GM19372 (cell line): Measurements from ENCODE around the gene CD55.

Experiments
- ATAC-seq: cut with Tn5 transposase; IDR thresholded peaks from one replicate; pipeline ENCODE4 v1.9.1; 2021; ENCODE audit warnings: mild to moderate bottlenecking, low read depth, moderate library complexity; ENCODE audit not compliant: unreplicated experiment

The CD55 gene, protein sequence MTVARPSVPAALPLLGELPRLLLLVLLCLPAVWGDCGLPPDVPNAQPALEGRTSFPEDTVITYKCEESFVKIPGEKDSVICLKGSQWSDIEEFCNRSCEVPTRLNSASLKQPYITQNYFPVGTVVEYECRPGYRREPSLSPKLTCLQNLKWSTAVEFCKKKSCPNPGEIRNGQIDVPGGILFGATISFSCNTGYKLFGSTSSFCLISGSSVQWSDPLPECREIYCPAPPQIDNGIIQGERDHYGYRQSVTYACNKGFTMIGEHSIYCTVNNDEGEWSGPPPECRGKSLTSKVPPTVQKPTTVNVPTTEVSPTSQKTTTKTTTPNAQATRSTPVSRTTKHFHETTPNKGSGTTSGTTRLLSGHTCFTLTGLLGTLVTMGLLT

DNA sequence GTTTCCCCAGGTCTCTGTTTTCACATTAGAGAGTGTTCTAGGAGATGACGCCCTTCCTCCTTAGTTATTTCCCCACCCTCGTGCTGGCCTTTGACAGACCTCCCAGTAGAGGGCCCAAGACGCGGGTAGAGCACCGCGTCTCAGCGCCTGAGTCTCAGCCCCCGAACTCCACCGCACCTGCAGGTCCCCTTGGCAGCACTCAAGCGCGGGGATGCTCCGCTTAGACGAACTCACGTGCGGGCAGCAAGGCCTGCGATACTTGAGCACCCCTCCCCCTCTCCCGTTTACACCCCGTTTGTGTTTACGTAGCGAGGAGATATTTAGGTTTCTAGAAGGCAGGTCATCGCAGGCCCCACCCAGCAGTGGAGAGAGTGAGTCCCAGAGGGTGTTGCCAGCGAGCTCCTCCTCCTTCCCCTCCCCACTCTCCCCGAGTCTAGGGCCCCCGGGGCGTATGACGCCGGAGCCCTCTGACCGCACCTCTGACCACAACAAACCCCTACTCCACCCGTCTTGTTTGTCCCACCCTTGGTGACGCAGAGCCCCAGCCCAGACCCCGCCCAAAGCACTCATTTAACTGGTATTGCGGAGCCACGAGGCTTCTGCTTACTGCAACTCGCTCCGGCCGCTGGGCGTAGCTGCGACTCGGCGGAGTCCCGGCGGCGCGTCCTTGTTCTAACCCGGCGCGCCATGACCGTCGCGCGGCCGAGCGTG lies at the start of gene CD55:
TSS of gene CD55 (plus strand) at position 600 of the 711 bp plus-strand sequence. CDS start at position 688, 88 bp downstream.
- ATAC-seq = peak; percentile 92

DNA sequence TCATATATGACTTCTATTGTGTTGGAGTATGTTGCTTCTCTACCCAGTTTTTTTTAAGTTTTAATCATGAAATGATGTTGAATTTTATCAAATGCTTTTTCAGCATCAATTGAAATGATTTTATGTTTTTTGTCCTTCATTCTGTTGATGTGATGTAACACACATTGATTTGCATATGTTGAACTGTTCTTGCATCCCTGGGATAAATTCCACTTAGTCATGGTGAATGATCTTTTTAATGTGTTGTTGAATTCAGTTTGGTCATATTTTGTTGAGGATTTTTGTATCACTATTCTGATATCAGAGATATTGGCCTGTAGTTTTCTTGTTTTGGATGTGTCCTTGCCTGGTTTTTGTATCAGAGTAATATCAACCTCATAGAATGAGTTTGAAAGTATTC lies 46.6 kb upstream of the CD55 start:
- ATAC-seq = no peak

DNA sequence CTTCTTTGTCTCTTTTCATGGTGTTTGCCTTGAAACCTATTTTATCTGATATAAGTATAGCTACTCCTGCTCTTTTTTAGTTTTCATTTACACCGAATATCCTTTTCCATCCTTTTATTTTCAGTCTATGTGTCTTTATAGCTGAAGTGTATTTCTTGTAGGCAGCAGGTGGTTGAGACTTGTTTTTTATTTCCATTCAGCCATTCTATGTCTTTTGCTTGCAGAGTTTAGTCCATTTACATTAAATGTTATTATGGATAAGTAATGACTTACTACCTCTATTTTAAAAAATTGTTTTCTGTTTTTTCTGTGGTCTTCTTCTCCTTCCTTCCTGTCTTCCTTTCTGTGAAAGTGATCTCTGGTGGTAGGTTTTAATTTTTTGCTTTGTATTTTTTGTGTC lies 45.0 kb upstream of the CD55 start:
- ATAC-seq = no peak

DNA sequence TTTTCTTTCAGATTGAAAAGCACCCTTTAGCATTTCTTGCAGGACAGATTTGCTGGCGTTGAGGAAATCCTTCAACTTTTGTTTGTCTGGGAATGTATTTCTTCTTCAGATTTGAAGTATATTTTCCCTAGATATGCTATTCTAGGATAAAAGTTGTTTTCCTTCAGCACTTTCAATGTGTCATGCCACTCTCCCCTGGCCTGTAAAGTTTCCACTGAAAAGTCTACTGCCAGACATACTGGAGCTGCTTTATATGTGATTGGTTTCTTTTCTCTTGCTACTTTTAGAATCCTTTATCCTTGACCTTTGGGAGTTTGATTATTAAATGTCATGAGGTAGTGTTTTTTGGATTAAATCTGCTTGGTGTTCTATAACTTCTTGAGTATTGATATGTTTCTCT lies 44.2 kb upstream of the CD55 start:
- no peak for ATAC-seq

DNA sequence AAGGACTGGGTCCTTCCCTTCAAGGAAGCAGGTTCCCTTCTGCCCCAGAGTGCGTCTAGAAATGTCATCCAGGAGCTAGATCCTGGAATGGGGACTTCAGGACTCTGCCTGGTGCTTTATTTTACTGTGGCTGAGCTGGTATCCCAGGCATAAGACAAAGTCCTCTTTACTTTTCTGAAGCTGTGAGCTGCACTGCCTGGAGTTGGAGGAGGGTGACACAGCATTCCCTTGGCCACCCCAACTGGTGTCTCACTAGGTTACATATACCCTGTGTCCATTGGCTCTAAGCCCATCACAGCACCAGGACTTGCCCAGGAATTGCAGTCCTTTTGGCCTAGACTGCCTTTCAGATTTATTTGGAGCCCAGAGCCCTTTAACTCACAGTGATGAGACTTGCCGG lies 41.8 kb upstream of the CD55 start:
- ATAC-seq = no peak

DNA sequence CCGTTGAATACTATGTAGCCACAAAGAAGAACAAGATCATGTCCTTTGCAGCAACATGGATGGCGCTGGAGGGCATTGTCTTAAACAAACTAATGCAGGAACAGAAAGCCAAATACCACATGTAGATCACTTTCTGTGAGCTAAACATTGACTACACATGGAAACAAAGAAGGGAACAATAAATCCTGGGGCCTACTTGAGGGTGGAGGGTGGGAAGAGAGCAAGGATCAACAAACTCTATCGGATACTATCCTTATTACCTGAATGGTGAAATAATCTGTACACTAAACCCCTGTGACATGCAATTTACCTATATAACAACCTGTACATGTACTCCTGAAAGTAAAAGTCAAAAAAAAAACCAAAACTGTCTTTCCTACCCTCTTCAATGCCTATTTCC lies 40.8 kb upstream of the CD55 start:
- no peak for ATAC-seq

DNA sequence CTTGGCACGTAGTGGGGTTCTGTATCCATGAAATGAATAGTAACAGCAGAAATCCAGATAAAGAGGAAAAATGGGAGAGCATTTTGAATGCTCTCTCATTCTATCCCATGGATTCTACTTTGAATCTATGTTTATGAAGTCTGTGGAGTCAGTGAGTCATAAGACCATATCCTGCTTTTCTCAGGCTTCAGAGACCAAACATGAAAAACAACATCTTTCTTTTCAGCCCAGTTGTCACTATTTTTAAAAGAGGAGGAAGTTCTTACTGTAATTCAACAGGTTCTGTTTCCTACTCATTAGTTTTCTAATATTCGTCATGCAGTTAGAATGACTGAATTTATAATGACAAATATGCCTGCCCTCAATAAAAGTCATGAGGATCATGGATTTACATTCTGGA lies 39.4 kb upstream of the CD55 start:
- no peak for ATAC-seq

DNA sequence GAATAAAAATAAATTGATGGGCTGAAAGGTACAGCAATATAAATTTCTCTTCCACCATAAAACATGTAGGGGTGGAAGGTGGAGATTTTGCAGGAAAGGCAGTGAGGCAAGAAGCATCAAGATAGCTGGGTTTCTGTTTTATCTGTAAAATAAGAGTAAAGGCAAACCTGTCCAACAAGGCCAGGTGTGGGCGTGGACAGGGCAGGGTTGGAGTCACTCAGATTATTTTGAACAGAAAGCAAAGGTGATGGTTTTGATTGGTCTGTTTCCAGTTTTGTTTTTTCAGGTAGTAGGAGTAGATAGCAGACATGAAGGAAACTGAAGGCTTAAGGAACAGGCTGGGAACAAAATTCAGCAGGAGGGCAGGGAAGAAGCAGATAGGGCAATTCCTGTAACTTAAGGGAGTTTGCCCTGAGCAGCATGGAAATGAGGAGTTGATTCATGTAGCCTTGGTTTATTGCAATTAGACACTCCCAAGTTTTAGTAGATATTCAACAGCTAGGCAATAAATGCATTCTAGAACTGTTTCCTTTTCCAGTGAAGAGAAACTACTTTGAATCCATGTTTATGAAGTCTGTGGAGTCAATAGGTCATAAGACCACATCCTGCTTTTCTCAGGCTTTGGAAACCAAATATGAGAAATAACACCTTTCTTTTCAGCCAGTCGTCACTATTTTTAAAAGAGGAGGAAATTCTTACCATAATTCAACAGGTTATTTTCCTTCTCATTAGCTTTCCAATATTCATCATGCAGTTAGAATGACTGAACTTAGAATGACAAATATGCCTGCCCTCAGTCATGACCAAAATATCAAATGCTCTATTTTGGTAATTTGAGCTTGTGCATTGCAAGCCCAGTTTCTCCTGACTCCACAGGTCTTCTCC lies 38.7 kb upstream of the CD55 start:
- no peak for ATAC-seq

DNA sequence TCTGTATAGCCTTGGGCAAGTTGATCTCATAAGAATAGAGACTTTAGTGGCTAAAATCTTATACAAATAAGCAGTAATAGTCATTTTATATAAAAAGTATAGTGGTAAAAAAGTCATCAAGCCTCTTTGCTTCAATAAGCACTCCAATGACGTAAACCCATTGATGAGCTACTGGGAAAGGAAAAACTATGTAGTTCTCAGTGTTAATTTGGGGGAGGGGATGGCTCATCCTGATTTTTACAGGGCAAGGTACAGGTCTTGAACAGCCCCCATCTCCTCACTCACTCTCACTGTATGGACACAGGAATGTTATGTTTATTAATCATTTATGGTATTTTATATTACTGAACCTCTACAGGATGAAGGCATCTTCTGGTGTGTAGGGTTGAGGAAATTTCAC lies 38.1 kb upstream of the CD55 start:
- no peak for ATAC-seq

DNA sequence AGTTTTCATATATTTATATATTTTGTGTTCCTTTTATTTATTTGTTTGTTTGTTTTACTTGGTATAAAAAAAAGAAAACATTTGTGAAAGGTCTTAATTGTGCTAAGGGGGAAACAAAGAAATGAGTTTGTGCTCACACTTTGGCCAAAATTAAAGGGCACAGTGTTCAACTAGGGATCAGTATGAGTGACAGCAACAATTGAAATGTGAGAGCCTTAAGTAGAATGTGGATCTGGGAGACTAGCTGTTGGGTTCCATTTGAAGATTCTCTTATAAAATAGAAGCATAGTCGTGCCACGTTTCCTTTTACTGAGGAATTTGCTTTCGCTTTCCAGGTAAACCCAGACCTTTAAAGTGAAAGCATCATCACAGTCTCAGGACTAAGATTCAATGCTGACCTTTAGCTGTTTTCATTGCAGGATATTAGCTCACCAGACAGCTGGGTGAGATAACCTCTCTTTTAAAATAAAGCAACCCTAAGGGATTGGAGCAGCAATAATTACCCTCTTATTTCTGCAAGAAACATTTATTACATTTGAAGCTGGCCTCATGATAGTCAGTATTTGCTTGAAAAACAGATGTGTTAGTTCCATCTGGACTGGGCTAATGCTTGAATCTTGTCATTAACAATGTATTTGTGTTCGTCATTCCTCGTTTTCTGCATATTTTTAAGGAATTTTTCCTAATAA lies 37.1 kb upstream of the CD55 start:
- ATAC-seq = no peak

DNA sequence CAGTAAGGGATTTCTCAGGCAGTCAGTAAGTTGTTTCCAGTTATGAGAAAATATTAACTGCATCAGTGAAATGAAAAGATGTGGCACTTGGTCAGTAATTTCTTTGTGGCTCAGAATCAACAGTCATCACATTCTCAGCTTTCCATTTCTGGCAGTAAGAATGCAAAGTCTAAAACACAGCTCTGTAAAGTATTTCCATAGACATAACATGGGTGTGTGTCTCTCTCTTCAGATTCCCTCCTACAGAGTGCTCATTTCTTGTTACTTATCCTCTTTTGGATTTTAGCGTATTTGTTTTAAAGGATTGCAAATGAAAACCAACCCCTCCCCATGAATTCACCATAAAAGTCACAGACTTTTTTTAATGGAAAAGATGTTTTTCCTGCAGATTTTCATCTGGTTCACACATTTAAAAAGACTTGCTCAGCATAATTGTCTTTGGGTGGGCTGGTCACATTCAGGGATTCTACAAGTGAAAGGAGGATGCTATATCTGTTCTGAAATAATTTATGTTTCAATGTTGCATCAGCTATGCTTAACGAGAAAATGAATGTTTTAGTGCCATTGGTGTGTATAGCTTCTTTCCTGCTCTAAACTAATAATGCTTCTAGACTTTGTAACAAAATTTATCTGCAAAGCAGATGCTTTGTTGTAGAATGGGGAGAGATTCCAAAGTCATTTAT lies 34.6 kb upstream of the CD55 start:
- ATAC-seq = no peak

DNA sequence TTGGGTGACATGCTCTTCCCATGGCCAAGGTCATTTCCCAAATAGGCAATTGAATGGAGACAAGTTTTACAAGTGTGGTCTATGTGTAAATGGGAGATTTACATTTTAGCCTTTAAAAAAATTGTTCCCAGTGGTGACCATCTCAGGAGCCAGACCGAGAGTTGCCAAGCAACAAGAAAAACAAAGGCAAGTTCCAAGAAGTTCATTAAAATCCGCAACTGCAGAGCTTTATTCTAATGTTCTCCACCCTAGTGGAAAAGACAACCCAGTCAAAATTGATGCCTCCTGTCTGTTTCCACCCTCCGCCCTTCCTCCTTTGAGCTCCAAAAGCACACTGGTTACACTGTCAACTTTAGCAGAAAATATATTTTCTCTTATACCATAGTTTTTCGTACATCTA lies 33.2 kb upstream of the CD55 start:
- no peak for ATAC-seq

DNA sequence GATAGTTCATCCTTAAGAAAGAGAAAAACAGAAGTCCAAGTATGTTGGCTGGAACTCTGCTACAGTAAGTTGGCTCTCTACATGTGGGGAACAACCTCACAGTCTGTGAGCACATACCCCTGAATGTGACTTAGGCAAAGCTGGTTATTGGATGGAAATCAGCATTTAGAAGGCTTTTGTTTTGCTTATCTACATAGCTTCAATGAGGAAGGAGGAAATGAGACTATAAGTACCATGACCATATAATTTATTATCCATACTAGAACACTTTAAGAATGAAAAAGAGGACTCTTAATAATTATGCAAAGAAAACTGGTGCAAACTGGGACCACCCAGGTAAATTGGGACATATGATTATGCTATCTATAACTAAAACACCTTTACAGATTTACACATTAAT lies 31.7 kb upstream of the CD55 start:
- ATAC-seq = no peak

DNA sequence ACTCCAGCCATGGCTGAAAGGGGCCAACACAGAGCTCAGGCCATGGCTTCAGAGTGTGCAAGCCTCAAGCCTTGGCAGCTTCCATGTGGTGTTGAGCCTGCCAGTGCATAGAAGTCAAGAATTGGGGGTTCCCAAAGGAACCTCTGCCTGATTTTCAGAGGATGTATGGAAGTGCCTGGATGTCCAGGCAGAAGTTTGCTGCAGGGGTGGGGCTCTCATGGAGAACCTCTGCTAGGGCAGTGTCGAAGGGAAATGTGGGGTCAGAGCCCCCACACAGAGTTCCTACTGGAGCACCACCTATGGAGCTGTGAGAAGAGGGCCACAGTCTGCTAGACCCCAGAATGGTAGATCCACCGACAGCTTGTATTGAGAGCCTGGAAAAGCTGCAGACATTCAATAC lies 29.8 kb upstream of the CD55 start:
- no peak for ATAC-seq

DNA sequence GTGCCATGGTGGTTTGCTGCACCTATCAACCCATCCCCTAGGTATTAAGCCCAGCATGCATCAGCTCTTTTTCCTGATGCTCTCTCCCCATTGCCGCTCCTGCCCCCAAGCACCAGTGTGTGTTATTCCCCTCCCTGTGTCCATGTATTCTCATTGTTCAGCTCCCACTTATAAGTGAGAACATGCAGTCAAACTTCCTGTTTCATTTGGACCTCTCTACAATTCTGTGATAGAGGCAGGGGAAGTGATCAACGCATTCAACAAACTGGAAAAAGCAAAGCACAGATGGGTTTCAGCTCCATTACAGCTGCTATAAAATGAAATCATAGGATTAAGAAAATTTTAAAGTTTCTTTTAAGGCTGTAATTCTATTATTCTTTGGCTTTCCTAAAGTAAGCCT lies 23.3 kb upstream of the CD55 start:
- no peak for ATAC-seq

DNA sequence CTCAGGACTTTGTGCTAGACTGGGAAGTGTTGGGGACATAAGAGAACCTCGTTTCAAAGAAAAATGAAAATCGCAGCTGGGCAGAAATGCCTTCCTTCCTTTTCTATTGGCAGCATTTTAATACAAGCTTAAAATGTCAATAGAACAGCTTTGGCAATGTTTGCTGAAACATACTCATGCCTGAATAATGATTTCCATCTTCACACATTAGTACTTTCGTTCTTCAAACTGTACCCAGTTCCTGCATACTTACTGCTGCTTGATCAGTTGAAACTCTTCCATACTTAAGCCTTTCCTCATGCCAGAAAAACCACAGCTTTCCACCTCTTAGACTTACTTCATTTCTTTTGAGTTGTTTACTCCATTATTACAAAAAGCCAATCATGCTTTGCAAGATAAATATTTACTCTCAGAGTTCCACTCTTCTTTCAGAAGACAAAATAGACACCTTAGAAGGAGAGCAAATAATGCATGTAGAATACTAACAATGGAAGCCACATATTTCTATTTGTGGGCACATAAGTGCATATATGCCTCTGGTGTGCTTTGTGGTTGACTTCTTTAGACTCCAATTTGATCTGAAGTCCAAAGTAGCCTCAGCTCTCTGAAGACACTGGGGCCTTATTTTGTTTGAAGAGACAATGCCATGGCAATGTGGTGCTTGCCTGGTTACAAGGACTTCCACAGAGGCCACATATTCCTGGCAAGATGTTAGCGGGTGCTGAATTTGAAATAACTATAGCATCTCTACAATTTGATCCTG lies 22.7 kb upstream of the CD55 start:
- ATAC-seq = no peak

DNA sequence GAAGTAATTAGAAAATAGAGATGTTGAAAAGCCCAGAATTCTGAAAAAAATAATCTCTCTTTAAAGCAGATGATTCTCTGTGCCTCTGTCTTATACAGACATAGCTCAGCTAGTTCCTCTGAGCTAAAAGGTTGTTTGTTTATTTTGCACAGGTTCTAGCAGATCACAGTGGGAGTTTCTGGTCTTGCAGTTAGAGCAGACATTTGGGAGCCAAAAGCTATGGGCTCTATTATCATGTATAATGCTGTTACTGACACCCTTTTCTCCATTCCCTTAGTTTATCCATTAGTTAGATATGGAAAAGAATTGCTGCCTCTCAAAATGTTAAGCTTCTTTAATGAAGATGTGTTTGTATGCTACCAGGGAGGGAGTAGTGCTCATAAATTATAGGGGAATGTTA lies 20.5 kb upstream of the CD55 start:
- ATAC-seq = no peak

DNA sequence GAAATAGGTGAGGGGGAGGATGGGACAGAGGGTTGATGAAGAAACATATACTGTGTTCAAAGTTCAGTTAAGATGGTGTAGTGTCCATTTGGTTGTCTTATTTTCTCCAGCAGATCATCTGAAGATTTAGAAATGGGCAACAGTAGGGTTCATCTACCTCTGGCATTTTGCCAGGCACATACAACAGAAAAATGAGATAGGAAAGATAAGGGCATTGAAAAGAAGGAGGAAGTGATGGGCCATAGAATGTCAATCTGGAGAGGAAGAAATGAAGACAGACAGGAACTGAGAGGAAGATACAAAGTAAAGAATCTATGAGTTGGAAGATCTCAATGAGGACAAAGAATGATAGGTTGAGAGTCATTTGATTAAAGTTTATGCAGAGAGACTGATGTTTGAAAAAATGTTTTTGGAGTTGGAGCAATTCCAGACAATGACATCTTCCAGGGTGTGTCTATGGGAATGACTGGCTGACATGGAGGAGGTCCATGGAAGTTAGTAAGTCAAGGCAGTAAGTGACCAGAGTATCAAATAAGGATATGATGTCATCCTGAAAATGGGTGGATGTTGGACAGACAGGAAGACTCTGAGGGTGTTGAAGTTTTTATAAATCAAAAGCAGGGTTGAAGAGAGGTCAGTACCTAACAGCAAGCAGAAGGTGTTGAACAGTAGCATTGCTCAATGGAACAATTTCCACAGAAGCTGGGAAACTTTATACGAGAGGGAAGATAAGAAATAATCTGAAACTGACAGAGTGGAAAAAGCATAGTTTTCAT lies 18.7 kb upstream of the CD55 start:
- ATAC-seq = no peak
